Measurements from ENCODE around the gene PSEN1.

Gene PSEN1

DNA sequence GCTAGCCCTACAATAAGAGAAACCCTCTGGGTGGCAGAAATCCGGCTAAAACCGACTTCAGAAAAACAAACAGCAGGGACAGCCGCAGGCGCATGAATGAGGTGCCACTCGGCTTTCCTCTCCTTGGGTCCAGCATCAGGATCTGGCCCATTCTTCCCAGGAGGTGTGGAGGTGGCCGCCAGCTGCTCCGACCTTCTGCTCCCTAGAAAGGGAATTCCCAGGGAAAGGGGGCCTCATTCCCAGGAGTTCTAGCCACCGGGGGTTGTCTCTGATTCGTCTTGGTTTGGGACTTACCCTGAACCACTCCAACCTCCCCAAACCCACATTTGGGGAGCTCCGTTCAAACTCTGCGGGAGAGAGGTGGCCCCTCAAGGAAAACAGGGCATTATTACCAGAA lies 114.0 kb downstream of the PSEN1 start:
- no peak overlapping the region for H3K27ac ChIP-seq
- TF ChIP-seq, protein P1, sequence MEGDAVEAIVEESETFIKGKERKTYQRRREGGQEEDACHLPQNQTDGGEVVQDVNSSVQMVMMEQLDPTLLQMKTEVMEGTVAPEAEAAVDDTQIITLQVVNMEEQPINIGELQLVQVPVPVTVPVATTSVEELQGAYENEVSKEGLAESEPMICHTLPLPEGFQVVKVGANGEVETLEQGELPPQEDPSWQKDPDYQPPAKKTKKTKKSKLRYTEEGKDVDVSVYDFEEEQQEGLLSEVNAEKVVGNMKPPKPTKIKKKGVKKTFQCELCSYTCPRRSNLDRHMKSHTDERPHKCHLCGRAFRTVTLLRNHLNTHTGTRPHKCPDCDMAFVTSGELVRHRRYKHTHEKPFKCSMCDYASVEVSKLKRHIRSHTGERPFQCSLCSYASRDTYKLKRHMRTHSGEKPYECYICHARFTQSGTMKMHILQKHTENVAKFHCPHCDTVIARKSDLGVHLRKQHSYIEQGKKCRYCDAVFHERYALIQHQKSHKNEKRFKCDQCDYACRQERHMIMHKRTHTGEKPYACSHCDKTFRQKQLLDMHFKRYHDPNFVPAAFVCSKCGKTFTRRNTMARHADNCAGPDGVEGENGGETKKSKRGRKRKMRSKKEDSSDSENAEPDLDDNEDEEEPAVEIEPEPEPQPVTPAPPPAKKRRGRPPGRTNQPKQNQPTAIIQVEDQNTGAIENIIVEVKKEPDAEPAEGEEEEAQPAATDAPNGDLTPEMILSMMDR (IDR thresholded peaks at IDR 0.05), result no peak
- TF ChIP-seq ZFX (IDR thresholded peaks at IDR 0.05; ENCODE audit: borderline replicate concordance), result no peak

DNA sequence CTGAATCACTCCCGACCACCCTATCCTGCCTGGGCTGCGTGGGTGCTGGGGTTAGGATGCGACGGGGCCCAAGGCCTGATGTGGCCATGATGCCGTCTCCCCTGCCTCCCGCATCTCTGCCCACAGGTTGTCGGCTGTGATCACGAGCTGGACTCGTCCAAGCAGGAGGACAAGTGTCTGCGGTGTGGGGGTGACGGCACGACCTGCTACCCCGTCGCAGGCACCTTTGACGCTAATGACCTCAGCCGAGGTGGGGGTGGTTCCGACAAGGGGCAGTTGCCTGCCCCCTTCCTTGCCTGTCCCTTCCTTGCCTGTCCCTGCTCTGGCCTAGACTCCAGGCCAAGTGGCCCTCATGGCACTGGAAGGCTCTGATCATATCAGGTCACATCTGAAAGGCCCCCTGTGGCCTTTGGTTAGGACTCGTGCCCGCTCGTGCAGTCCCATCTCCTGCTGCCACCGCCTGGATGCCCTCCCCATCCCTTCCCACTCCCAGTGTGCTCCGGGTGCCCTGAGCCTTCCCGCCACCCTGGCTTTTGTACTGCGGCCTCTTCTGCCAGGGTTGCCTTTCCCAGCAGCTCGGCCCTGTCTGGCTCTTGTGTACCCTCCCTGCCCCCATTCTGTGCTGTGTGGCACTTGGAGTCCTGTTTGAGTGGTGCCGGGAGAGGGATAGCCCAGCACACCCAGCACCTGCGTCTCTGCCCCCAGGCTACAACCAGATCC lies 114.6 kb downstream of the PSEN1 start:
- no peak for TF ChIP-seq ZFX (IDR thresholded peaks at IDR 0.05; ENCODE audit: borderline replicate concordance)
- TF ChIP-seq, protein P1 (IDR thresholded peaks at IDR 0.05), result no peak
- no peak overlapping the region for H3K27ac ChIP-seq

DNA sequence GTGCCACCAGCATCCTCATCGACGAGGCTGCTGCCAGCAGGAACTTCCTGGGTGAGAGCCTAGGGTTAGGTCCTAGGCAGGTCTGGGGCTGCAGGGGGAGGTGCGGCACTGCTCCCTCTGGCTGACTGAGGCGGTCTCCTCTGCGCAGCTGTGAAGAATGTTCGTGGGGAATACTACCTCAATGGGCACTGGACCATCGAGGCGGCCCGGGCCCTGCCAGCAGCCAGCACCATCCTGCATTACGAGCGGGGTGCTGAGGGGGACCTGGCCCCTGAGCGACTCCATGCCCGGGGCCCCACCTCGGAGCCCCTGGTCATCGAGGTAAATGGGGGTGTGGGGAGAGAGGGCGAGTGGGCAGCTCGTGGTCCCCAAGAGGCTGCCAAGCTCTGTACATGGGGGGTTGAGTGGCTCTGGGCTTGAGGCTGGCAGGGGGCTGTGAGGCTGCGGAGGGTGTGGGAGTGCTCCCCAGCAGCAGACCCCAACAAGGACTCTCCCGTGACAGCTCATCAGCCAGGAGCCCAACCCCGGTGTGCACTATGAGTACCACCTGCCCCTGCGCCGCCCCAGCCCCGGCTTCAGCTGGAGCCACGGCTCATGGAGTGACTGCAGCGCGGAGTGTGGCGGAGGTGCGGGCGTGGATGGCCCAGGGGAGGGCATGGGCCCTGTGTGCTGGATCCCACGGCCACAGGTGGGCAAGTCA lies 115.4 kb downstream of the PSEN1 start:
- TF ChIP-seq ZFX (IDR thresholded peaks at IDR 0.05; ENCODE audit: borderline replicate concordance), result no peak
- TF ChIP-seq, protein P1 (IDR thresholded peaks at IDR 0.05), result no peak
- no peak overlapping the region for H3K27ac ChIP-seq

DNA sequence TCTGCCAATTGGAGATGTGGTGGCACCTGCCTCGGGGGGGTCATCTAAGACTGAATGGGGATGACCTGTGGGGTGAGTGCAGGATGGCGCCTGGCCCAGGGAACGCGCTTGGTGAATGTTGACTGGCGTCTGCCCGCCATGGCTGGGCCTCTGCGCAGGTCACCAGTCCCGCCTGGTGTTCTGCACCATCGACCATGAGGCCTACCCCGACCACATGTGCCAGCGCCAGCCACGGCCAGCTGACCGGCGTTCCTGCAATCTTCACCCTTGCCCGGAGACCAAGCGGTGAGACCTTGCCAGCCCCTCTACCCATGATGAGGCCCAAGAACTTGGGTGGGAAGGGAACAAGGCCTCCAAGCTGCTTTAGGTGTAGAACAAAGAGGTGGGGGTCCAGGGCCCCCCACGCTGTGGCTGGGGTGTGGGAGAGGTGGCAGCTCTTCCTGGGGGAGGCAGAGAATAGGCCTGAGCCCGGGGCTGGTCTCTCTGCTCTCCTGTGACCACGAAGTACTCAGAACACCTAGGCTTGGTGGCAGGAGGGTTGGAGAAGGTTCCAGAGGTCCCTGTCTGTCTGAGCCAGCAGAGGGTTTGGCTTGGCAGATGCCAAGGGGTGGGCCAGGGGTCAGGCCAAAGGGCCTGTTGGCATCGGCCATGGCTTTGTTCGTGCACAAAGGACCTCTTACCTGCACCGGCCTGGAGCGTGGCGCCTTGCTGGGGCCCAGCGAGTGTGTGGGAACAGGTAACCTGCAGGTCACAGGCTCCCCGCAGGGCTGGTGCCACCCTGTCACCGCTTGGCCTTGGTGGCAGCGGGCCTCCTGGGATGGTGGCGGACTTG lies 116.4 kb downstream of the PSEN1 start:
- no peak overlapping the region for H3K27ac ChIP-seq
- TF ChIP-seq, protein P1 (IDR thresholded peaks at IDR 0.05), result no peak
- no peak for TF ChIP-seq ZFX (IDR thresholded peaks at IDR 0.05; ENCODE audit: borderline replicate concordance)

DNA sequence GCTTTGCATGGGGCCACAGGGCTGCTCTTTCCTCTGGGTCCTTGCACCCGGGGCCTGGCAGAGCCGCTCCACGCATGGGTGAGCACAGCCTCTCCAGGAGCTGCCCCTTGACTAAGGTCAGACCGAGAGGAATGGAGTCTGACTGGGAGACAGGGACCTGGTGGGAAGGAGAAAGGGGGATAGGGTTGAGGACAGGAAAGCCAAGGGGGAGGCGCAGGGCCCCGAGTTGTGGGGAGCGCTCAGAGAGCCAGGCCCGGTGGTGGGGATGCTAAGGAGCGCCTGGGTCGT lies 117.0 kb downstream of the PSEN1 start:
- H3K27ac ChIP-seq, result no peak overlapping the region
- no peak for TF ChIP-seq ZFX (IDR thresholded peaks at IDR 0.05; ENCODE audit: borderline replicate concordance)
- TF ChIP-seq, protein P1 (IDR thresholded peaks at IDR 0.05), result no peak

DNA sequence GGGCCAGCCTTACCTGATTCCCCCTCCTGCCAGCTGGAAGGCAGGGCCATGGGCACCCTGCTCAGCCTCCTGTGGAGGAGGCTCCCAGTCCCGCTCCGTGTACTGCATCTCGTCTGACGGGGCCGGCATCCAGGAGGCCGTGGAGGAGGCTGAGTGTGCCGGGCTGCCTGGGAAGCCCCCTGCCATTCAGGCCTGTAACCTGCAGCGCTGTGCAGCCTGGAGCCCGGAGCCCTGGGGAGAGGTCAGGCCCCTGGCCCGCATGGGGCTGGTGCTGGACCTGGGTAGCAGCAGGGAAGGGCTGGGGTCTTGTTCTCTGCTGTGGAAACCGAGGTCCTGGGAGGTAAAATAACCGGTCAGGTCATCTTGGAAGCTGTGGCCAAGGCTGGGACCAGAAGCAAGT lies 117.4 kb downstream of the PSEN1 start:
- TF ChIP-seq, protein P1 (IDR thresholded peaks at IDR 0.05), result no peak
- TF ChIP-seq ZFX (IDR thresholded peaks at IDR 0.05; ENCODE audit: borderline replicate concordance), result no peak
- H3K27ac ChIP-seq, result no peak overlapping the region

Measured in 22Rv1 (cell line).